Tibial artery (tissue), 4 donors: ENCODE data around the gene TCEAL5.
"Not testable (repeated sequence)": the region's sequence is repeated elsewhere in the genome, so short reads cannot be mapped to it uniquely, and the experiment has no call there.

Experiments used
- DNase-seq, 2 donors: peaks; one replicate each; pipeline ENCODE4 v3.0.0-alpha.2; 2019
- H3K27ac ChIP-seq, 2 donors: fragments of 200-600 bp; sonication (generic) in 1 of 2; 1 replicate in 1 of 2; 2 replicates in 1 of 2; pipeline ENCODE4 v1.5.1; 2018 to 2019; ENCODE audit warnings: mild to moderate bottlenecking in 1 of 2
- H3K27me3 ChIP-seq, 2 donors: fragments of 200-600 bp; sonication (generic) in 1 of 2; one replicate each; pipeline versions ENCODE4 v1.5.1 to v1.6.0; 2016 to 2019
- H3K36me3 ChIP-seq, 3 donors: fragments of 200-600 bp; sonication (generic) in 2 of 3; one replicate each; pipeline ENCODE4 v1.5.1; 2016 to 2019; ENCODE audit warnings: mild to moderate bottlenecking in 2 of 3
- H3K4me1 ChIP-seq, 4 donors: fragments of 200-600 bp; sonication (generic) in 2 of 4; 1 replicate in 3 of 4; 2 replicates in 1 of 4; pipeline ENCODE4 v1.5.1; 2016 to 2019
- H3K4me3 ChIP-seq, 2 donors: fragments of 200-600 bp; sonication (generic) in 1 of 2; 1 replicate in 1 of 2; 2 replicates in 1 of 2; pipeline ENCODE4 v1.5.1; 2018 to 2019; ENCODE audit warnings: mild to moderate bottlenecking in 2 of 2
- H3K9me3 ChIP-seq, 3 donors: fragments of 200-600 bp; sonication (generic) in 1 of 3; one replicate each; pipeline ENCODE4 v1.5.1; 2016 to 2019
- CTCF ChIP-seq, 2 experiments: fragments of 200-600 bp in 1 of 2; fragments of 450-650 bp in 1 of 2; IDR thresholded peaks; one replicate each; pipeline ENCODE4 v1.5.1; 2017 to 2019; ENCODE audit warnings: antibody characterized with exemption in 2 of 2, mild to moderate bottlenecking in 1 of 2, moderate library complexity in 1 of 2
- intact Hi-C: fragments of 100-400 bp; cut with DNase I; formaldehyde crosslinking; loops from one replicate; pipeline ENCODE4 v1.15.0; 2023; ENCODE audit warnings: low total_unique reads

TCEAL5 gene

GRCh38 chrX:103248553-103248952, 28.0 kb downstream of the TCEAL5 start:
- intact Hi-C loops, result no loop called here
- Histone ChIP-seq H3K4me1 (no peaks in the 10 kb centered on the region), H3K27ac (no peak overlapping the region), H3K9me3 (no peaks in the 10 kb centered on the region), H3K27me3 (no peaks in the 10 kb centered on the region), H3K4me3 (no peak overlapping the region), H3K36me3 (no peaks in the 10 kb centered on the region)
- peak; percentile 12 to 23 for TF ChIP-seq CTCF (IDR thresholded peaks at IDR 0.05)
- no peak for DNase-seq

- no peaks in the 10 kb centered on the region for H3K27me3 ChIP-seq
- intact Hi-C loops, result no loop called here
- H3K36me3 ChIP-seq, result no peaks in the 10 kb centered on the region
- DNase-seq, result no peak
- no peaks in the 10 kb centered on the region for H3K9me3 ChIP-seq
- no peak overlapping the region for H3K4me3 ChIP-seq
- no peak overlapping the region for H3K27ac ChIP-seq
- TF ChIP-seq CTCF (IDR thresholded peaks at IDR 0.05), result no peak
- no peaks in the 10 kb centered on the region for H3K4me1 ChIP-seq
Measured at GRCh38 chrX:103240155-103240554, 36.4 kb downstream of the TCEAL5 start.

- Histone ChIP-seq H3K27me3 (no peaks in the 10 kb centered on the region), H3K4me1 (no peaks in the 10 kb centered on the region), H3K36me3 (no peaks in the 10 kb centered on the region), H3K27ac (no peak overlapping the region), H3K9me3 (no peaks in the 10 kb centered on the region), H3K4me3 (no peak overlapping the region)
- no peak for TF ChIP-seq CTCF (IDR thresholded peaks at IDR 0.05)
- intact Hi-C loops, result no loop called here
- no peak for DNase-seq
Measured at GRCh38 chrX:103236296-103236695, 40.3 kb downstream of the TCEAL5 start.

GRCh38 chrX:103235608-103236007, 40.9 kb downstream of the TCEAL5 start:
- H3K9me3 ChIP-seq, H3K27ac ChIP-seq, intact Hi-C loops, H3K27me3 ChIP-seq, H3K4me1 ChIP-seq, DNase-seq, H3K4me3 ChIP-seq, H3K36me3 ChIP-seq: not testable (repeated sequence)

GRCh38 chrX:103234869-103235268, 41.7 kb downstream of the TCEAL5 start:
- Histone ChIP-seq H3K27ac (no peak overlapping the region), H3K36me3 (no peaks in the 10 kb centered on the region), H3K4me3 (no peak overlapping the region), H3K9me3 (no peaks in the 10 kb centered on the region), H3K4me1 (no peaks in the 10 kb centered on the region), H3K27me3 (no peaks in the 10 kb centered on the region)
- DNase-seq, result no peak
- intact Hi-C loops, result no loop called here
- TF ChIP-seq CTCF (IDR thresholded peaks at IDR 0.05), result no peak

GRCh38 chrX:103233263-103233662, 43.3 kb downstream of the TCEAL5 start:
- H3K27me3 ChIP-seq, result no peaks in the 10 kb centered on the region
- no peaks in the 10 kb centered on the region for H3K9me3 ChIP-seq
- no peaks in the 10 kb centered on the region for H3K36me3 ChIP-seq
- H3K27ac ChIP-seq, result no peak overlapping the region
- H3K4me3 ChIP-seq, result no peak overlapping the region
- H3K4me1 ChIP-seq, result no peaks in the 10 kb centered on the region
- no peak for TF ChIP-seq CTCF (IDR thresholded peaks at IDR 0.05)
- no peak for DNase-seq
- intact Hi-C loops, result no loop called here

GRCh38 chrX:103225918-103226317, 50.6 kb downstream of the TCEAL5 start:
- intact Hi-C loops, result not testable (repeated sequence)

More at GRCh38 chrX:103225918-103226317, 50.6 kb downstream of the TCEAL5 start:
- DNase-seq, H3K9me3 ChIP-seq, H3K27ac ChIP-seq, H3K27me3 ChIP-seq, H3K4me3 ChIP-seq, H3K4me1 ChIP-seq, H3K36me3 ChIP-seq: not testable (repeated sequence)
